GM23338 (cell line): ENCODE data around the gene PER2. TPM values are rescaled to one million over a fixed set of nuclear protein-coding genes. Genes with fewer than 3 reads are reported as not detected.
A peak's percentile ranks its signal among the peaks of the same experiment; 100 is the strongest.

Source experiments
- ATAC-seq: fragments of 200-7000 bp; cut with Tn5 transposase; 3 replicates; pipeline ENCODE4 v1.9.1; 2020
- DNase-seq: peaks from one replicate; pipeline ENCODE4 v3.0.0-alpha.2; 2015; ENCODE audit warnings: low spot score
- H2AFZ ChIP-seq: fragments of 200-600 bp; sonication (generic); 2 replicates; pipeline ENCODE4 v1.8.0; 2016; ENCODE audit warnings: antibody characterized with exemption, mild to moderate bottlenecking, moderate library complexity
- H3F3A ChIP-seq: fragments of 200-600 bp; sonication (generic); replicated peaks from 2 replicates; pipeline ENCODE4 v1.8.0; 2017; ENCODE audit warnings: antibody characterized with exemption, mixed run types, low read depth
- H3K27ac ChIP-seq: fragments of 200-600 bp; sonication (generic); 2 replicates; pipeline ENCODE4 v1.6.1; 2016; ENCODE audit warnings: low read depth
- H3K27me3 ChIP-seq: fragments of 200-600 bp; sonication (generic); 2 replicates; pipeline ENCODE4 v1.8.0; 2016; ENCODE audit warnings: mild to moderate bottlenecking, mixed run types, moderate library complexity; ENCODE audit not compliant: insufficient read depth
- H3K36me3 ChIP-seq: fragments of 200-600 bp; sonication (generic); 2 replicates; pipeline ENCODE4 v1.8.0; 2016; ENCODE audit warnings: mild to moderate bottlenecking; ENCODE audit not compliant: insufficient read depth
- H3K4me1 ChIP-seq: fragments of 200-600 bp; sonication (generic); 2 replicates; pipeline ENCODE4 v1.8.0; 2016; ENCODE audit warnings: mild to moderate bottlenecking, moderate library complexity; ENCODE audit not compliant: insufficient read depth
- H3K4me2 ChIP-seq: fragments of 200-600 bp; sonication (generic); 2 replicates; pipeline ENCODE4 v1.7.1; 2017; ENCODE audit warnings: mixed run types
- H3K4me3 ChIP-seq: fragments of 200-600 bp; sonication (generic); 2 replicates; pipeline ENCODE4 v1.6.1; 2016; ENCODE audit warnings: mixed run types
- H3K79me2 ChIP-seq: fragments of 200-600 bp; sonication (generic); replicated peaks from 2 replicates; pipeline ENCODE4 v1.8.0; 2017; ENCODE audit warnings: mild to moderate bottlenecking; ENCODE audit not compliant: insufficient read depth
- H3K9me2 ChIP-seq: fragments of 200-600 bp; sonication (generic); 2 replicates; pipeline ENCODE4 v1.8.0; 2017; ENCODE audit not compliant: insufficient read depth
- H4K20me1 ChIP-seq: fragments of 200-600 bp; sonication (generic); replicated peaks from 2 replicates; pipeline ENCODE4 v1.8.0; 2017; ENCODE audit warnings: mild to moderate bottlenecking; ENCODE audit not compliant: insufficient read depth
- H3K27ac Mint-ChIP-seq: 2 replicates; pipeline ENCODE4 v1.8.0; 2020; ENCODE audit warnings: inconsistent platforms, mild to moderate bottlenecking, moderate library complexity, mixed read lengths
- H3K27me3 Mint-ChIP-seq: 3 replicates; pipeline ENCODE4 v1.8.0; 2022; ENCODE audit warnings: low read depth, mild to moderate bottlenecking, moderate library complexity, mixed read lengths, inconsistent platforms; ENCODE audit not compliant: insufficient read depth, poor library complexity
- H3K36me3 Mint-ChIP-seq: 3 replicates; pipeline ENCODE4 v1.8.0; 2021; ENCODE audit warnings: low read depth, mild to moderate bottlenecking, inconsistent platforms, moderate library complexity, mixed read lengths
- H3K4me1 Mint-ChIP-seq: 3 replicates; pipeline ENCODE4 v1.8.0; 2020; ENCODE audit warnings: mild to moderate bottlenecking, inconsistent platforms, mixed read lengths
- H3K4me3 Mint-ChIP-seq: 3 replicates; pipeline ENCODE4 v1.8.0; 2021; ENCODE audit warnings: moderate library complexity, mild to moderate bottlenecking, inconsistent platforms, mixed read lengths
- H3K9me3 Mint-ChIP-seq: 3 replicates; pipeline ENCODE4 v1.8.0; 2020; ENCODE audit warnings: moderate library complexity, mild to moderate bottlenecking, inconsistent platforms, mixed read lengths
- CREB1 ChIP-seq: fragments of 250-450 bp; sonication (Bioruptor Pico); IDR thresholded peaks from 2 replicates; pipeline ENCODE4 v1.5.0; 2020; ENCODE audit warnings: low read depth, mild to moderate bottlenecking, moderate library complexity
- EZH2 ChIP-seq: fragments of 200-600 bp; sonication (generic); IDR thresholded peaks from one replicate; pipeline ENCODE4 v1.8.0; 2017; ENCODE audit warnings: antibody characterized with exemption, mild to moderate bottlenecking, low read depth; ENCODE audit not compliant: unreplicated experiment
- EZH2phosphoT487 ChIP-seq: fragments of 200-600 bp; sonication (generic); IDR thresholded peaks from one replicate; pipeline ENCODE4 v1.8.1; 2018; ENCODE audit warnings: antibody characterized with exemption; ENCODE audit not compliant: unreplicated experiment
- NANOG ChIP-seq: IDR thresholded peaks from 2 replicates; pipeline ENCODE4 v1.6.1; 2016; ENCODE audit warnings: antibody characterized with exemption, borderline replicate concordance
- ZNF114 ChIP-seq: fragments of 250-450 bp; sonication (Bioruptor Pico); IDR thresholded peaks from 2 replicates; pipeline ENCODE4 v1.5.0; 2020; ENCODE audit warnings: mild to moderate bottlenecking, moderate library complexity
- polyA plus RNA-seq: library from polyadenylated mRNA; unstranded; fragments of >200 nt; fragmentation: Nextera tagmentation; extraction: Ambion mirVana; gene quantifications from 2 replicates; pipeline ENCODE4 v1.2.1, GENCODE V29; 2016
- total RNA-seq: library from RNA; depleted of rRNA; stranded (reverse); fragments of >200 nt; shearing (Covaris generic); gene quantifications from 2 replicates; pipeline ENCODE4 v1.2.3, GENCODE V29; 2014
- TF ChIP-seq, protein P1 (sequence below): IDR thresholded peaks from 2 replicates; pipeline ENCODE4 v1.6.1; 2016; ENCODE audit warnings: antibody characterized with exemption
- TF ChIP-seq, protein P2 (sequence below), 2 experiments: fragments of 200-600 bp in 1 of 2; sonication (generic) in 1 of 2; conservative IDR thresholded peaks; 2 replicates each; pipeline versions ENCODE4 v1.5.1 to v1.6.1; 2016 to 2017; ENCODE audit warnings: antibody characterized with exemption in 2 of 2, low read depth in 2 of 2, mild to moderate bottlenecking in 2 of 2, moderate library complexity in 1 of 2
- TF ChIP-seq, protein P3 (sequence below): fragments of 250-450 bp; sonication (Bioruptor Pico); IDR thresholded peaks from 2 replicates; pipeline ENCODE4 v1.5.0; 2020; ENCODE audit warnings: mild to moderate bottlenecking, moderate library complexity

Gene PER2
- total and polyA plus RNA-seq, 2 experiments from 2014 or later, result 2.2 to 4.6 TPM

DNA sequence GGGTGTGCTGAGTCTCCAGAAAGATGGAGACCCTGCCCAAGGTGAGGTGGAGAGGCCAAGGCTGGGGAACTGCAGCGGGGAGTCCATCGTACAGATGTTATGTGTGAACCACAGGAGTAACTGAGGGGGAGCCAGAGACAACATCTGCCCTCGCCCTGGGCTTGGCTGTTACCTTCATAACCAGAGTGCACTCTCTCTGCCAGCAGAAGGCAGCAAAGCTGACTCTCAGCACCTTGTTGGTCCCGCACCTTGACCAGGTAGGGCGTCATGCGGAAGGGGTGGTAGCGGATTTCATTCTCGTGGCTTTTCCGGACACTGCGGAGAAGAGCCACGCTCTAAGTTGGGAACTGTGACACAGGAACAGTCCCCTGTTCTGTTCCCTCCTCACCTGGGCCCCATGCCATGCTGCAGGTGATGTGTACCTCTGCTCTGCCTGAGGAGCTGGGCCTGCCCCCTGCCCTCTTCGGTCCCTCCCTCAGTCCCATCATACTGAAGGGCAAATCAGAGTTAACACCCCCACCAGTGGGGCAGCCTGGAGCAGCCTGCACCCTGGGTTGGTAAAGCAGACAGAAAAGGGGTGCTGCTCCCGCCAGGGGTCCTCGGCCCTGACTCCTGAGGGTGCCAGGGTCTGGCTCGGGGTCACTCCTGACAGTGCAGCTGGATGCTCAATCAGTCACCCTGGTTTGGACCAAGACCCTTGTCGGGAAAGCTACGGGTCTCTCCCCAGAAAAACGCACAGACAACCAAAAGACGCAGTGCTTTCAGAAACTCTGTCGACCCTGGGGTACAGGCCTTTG lies 20.3 kb downstream of the PER2 start:
- H3K27ac Mint-ChIP-seq, result no peak overlapping the region
- no peaks in the 10 kb centered on the region for H3K27me3 ChIP-seq
- no peaks in the 10 kb centered on the region for H3K9me3 Mint-ChIP-seq
- no peak overlapping the region for H2AFZ ChIP-seq
- no peaks in the 10 kb centered on the region for H3K36me3 ChIP-seq
- no peaks in the 10 kb centered on the region for H3K79me2 ChIP-seq
- no peak overlapping the region for H3K4me3 ChIP-seq
- no peak overlapping the region for H3K4me2 ChIP-seq
- H3K9me2 ChIP-seq, result no peaks in the 10 kb centered on the region
- H3F3A ChIP-seq, result no peaks in the 10 kb centered on the region
- DNase-seq, result peak; percentile 30
- H4K20me1 ChIP-seq, result peaks cover 2% of the 10 kb centered on the region; the same call in 1 of the 2 replicates
- no peaks in the 10 kb centered on the region for H3K4me1 ChIP-seq
- H3K4me3 Mint-ChIP-seq, result no peak overlapping the region
- H3K36me3 Mint-ChIP-seq, result no peaks in the 10 kb centered on the region
- TF ChIP-seq, protein P1, sequence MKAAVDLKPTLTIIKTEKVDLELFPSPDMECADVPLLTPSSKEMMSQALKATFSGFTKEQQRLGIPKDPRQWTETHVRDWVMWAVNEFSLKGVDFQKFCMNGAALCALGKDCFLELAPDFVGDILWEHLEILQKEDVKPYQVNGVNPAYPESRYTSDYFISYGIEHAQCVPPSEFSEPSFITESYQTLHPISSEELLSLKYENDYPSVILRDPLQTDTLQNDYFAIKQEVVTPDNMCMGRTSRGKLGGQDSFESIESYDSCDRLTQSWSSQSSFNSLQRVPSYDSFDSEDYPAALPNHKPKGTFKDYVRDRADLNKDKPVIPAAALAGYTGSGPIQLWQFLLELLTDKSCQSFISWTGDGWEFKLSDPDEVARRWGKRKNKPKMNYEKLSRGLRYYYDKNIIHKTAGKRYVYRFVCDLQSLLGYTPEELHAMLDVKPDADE, result no peak
- TF ChIP-seq, protein P2, sequence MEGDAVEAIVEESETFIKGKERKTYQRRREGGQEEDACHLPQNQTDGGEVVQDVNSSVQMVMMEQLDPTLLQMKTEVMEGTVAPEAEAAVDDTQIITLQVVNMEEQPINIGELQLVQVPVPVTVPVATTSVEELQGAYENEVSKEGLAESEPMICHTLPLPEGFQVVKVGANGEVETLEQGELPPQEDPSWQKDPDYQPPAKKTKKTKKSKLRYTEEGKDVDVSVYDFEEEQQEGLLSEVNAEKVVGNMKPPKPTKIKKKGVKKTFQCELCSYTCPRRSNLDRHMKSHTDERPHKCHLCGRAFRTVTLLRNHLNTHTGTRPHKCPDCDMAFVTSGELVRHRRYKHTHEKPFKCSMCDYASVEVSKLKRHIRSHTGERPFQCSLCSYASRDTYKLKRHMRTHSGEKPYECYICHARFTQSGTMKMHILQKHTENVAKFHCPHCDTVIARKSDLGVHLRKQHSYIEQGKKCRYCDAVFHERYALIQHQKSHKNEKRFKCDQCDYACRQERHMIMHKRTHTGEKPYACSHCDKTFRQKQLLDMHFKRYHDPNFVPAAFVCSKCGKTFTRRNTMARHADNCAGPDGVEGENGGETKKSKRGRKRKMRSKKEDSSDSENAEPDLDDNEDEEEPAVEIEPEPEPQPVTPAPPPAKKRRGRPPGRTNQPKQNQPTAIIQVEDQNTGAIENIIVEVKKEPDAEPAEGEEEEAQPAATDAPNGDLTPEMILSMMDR (conservative IDR thresholded peaks at IDR 0.05; ENCODE audit: low read depth in 2 of 2), result peak in 1 of 2 experiments; percentile 49; a peak in 2 of 4 replicates
- H3K27ac ChIP-seq, result no peak overlapping the region
- H3K27me3 Mint-ChIP-seq, result peaks cover 2% of the 10 kb centered on the region
- ATAC-seq, result peak; percentile 41
- H3K4me1 Mint-ChIP-seq, result peaks cover 3% of the 10 kb centered on the region; the same call in 2 of the 3 replicates

DNA sequence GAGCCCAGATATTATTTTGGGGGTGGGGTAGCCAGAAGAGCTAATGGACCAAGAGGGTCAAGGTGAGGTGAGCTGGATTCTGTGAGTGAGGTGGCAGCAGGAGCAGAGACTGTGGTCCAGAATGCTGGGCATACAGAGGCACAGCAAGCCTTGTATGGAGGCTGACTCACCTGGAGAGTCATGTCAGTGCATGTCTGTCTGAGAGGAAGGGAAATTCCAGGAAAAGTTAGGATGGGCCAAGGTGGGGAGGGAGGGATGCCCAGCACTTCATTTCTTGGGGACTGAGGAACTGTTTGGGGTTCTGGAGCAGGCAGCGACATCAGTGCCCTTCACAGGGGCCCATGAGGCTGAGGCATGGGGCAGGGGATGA lies 21.1 kb downstream of the PER2 start:
- Mint-ChIP-seq H3K27ac (no peak overlapping the region), H3K36me3 (no peaks in the 10 kb centered on the region), H3K9me3 (no peaks in the 10 kb centered on the region), H3K4me1 (peaks cover 7% of the 10 kb centered on the region; the same call in 2 of the 3 replicates), H3K4me3 (no peak overlapping the region), H3K27me3 (peaks cover 2% of the 10 kb centered on the region)
- no peaks in the 10 kb centered on the region for H3F3A ChIP-seq
- H3K79me2 ChIP-seq, result no peaks in the 10 kb centered on the region
- ATAC-seq (no peak), DNase-seq (no peak)
- no peak overlapping the region for H3K4me2 ChIP-seq
- no peaks in the 10 kb centered on the region for H3K4me1 ChIP-seq
- no peaks in the 10 kb centered on the region for H3K36me3 ChIP-seq
- peaks cover 2% of the 10 kb centered on the region; the same call in 1 of the 2 replicates for H4K20me1 ChIP-seq
- no peaks in the 10 kb centered on the region for H3K9me2 ChIP-seq
- H2AFZ ChIP-seq, result no peak overlapping the region
- H3K27me3 ChIP-seq, result no peaks in the 10 kb centered on the region
- H3K4me3 ChIP-seq, result no peak overlapping the region
- no peak overlapping the region for H3K27ac ChIP-seq
- TF ChIP-seq EZH2, result no peak
- TF ChIP-seq NANOG, result no peak
- TF ChIP-seq EZH2phosphoT487, result no peak
- TF ChIP-seq, protein P2 (conservative IDR thresholded peaks at IDR 0.05; ENCODE audit: low read depth in 2 of 2), result no peak
- TF ChIP-seq, protein P3, sequence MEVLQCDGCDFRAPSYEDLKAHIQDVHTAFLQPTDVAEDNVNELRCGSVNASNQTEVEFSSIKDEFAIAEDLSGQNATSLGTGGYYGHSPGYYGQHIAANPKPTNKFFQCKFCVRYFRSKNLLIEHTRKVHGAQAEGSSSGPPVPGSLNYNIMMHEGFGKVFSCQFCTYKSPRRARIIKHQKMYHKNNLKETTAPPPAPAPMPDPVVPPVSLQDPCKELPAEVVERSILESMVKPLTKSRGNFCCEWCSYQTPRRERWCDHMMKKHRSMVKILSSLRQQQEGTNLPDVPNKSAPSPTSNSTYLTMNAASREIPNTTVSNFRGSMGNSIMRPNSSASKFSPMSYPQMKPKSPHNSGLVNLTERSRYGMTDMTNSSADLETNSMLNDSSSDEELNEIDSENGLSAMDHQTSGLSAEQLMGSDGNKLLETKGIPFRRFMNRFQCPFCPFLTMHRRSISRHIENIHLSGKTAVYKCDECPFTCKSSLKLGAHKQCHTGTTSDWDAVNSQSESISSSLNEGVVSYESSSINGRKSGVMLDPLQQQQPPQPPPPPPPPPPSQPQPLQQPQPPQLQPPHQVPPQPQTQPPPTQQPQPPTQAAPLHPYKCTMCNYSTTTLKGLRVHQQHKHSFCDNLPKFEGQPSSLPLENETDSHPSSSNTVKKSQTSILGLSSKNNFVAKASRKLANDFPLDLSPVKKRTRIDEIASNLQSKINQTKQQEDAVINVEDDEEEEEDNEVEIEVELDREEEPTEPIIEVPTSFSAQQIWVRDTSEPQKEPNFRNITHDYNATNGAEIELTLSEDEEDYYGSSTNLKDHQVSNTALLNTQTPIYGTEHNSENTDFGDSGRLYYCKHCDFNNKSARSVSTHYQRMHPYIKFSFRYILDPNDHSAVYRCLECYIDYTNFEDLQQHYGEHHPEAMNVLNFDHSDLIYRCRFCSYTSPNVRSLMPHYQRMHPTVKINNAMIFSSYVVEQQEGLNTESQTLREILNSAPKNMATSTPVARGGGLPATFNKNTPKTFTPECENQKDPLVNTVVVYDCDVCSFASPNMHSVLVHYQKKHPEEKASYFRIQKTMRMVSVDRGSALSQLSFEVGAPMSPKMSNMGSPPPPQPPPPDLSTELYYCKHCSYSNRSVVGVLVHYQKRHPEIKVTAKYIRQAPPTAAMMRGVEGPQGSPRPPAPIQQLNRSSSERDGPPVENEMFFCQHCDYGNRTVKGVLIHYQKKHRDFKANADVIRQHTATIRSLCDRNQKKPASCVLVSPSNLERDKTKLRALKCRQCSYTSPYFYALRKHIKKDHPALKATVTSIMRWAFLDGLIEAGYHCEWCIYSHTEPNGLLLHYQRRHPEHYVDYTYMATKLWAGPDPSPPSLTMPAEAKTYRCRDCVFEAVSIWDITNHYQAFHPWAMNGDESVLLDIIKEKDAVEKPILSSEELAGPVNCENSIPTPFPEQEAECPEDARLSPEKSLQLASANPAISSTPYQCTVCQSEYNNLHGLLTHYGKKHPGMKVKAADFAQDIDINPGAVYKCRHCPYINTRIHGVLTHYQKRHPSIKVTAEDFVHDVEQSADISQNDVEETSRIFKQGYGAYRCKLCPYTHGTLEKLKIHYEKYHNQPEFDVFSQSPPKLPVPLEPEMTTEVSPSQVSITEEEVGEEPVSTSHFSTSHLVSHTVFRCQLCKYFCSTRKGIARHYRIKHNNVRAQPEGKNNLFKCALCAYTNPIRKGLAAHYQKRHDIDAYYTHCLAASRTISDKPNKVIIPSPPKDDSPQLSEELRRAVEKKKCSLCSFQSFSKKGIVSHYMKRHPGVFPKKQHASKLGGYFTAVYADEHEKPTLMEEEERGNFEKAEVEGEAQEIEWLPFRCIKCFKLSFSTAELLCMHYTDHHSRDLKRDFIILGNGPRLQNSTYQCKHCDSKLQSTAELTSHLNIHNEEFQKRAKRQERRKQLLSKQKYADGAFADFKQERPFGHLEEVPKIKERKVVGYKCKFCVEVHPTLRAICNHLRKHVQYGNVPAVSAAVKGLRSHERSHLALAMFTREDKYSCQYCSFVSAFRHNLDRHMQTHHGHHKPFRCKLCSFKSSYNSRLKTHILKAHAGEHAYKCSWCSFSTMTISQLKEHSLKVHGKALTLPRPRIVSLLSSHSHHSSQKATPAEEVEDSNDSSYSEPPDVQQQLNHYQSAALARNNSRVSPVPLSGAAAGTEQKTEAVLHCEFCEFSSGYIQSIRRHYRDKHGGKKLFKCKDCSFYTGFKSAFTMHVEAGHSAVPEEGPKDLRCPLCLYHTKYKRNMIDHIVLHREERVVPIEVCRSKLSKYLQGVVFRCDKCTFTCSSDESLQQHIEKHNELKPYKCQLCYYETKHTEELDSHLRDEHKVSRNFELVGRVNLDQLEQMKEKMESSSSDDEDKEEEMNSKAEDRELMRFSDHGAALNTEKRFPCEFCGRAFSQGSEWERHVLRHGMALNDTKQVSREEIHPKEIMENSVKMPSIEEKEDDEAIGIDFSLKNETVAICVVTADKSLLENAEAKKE (CRISPR knock-in tag), result no peak
- no peak for TF ChIP-seq ZNF114 (CRISPR knock-in tag)
- TF ChIP-seq CREB1 (CRISPR knock-in tag), result no peak
